CD4-positive, CD25-positive, alpha-beta regulatory T cell (primary cell): Measurements from ENCODE around the gene PRKCE. TPM values are rescaled to one million over a fixed set of nuclear protein-coding genes. Genes with fewer than 3 reads are reported as not detected.

Source experiments
- ATAC-seq, 2 donors: fragments of 150-1000 bp; cut with Tn5 transposase; one replicate each; pipeline ENCODE4 v1.10.0; 2021; ENCODE audit warnings: low read depth in 2 of 2, moderate number of reproducible peaks in 2 of 2, moderate library complexity in 1 of 2
- DNase-seq, 3 donors: peaks; one replicate each; pipeline versions ENCODE4 v3.0.0 to v3.0.0-alpha.2; 2012 to 2022; ENCODE audit warnings: mixed read lengths in 1 of 3
- H3K27ac ChIP-seq: one replicate; pipeline ENCODE4 v1.7.0; 2013; ENCODE audit warnings: mild to moderate bottlenecking, low read length; ENCODE audit not compliant: insufficient read depth, poor library complexity, severe bottlenecking
- H3K27me3 ChIP-seq: one replicate; pipeline ENCODE4 v1.7.0; 2013; ENCODE audit warnings: low read length; ENCODE audit not compliant: control insufficient read depth, insufficient read depth
- H3K36me3 ChIP-seq: one replicate; pipeline ENCODE4 v1.7.0; 2013; ENCODE audit warnings: mild to moderate bottlenecking, low read length, moderate library complexity; ENCODE audit not compliant: control insufficient read depth, insufficient read depth
- H3K4me1 ChIP-seq: 2 replicates; pipeline ENCODE4 v1.7.0; 2013; ENCODE audit warnings: mild to moderate bottlenecking, low read length; ENCODE audit not compliant: insufficient read depth, control insufficient read depth, poor library complexity, severe bottlenecking
- H3K4me3 ChIP-seq: one replicate; pipeline ENCODE4 v1.7.0; 2013; ENCODE audit warnings: low read depth, mild to moderate bottlenecking, low read length, moderate library complexity
- H3K9me3 ChIP-seq, 2 experiments: 1 replicate in 1 of 2; 2 replicates in 1 of 2; pipeline ENCODE4 v1.7.0; 2013; ENCODE audit warnings: low read length in 2 of 2, mild to moderate bottlenecking in 1 of 2, moderate library complexity in 1 of 2; ENCODE audit not compliant: control insufficient read depth in 2 of 2
- H3K27ac Mint-ChIP-seq, 3 donors: one replicate each; pipeline ENCODE4 v1.8.0; 2020 to 2022; ENCODE audit warnings: mild to moderate bottlenecking in 3 of 3, mixed read lengths in 3 of 3, moderate library complexity in 2 of 3
- H3K27me3 Mint-ChIP-seq: one replicate; pipeline ENCODE4 v1.8.0; 2022; ENCODE audit warnings: mild to moderate bottlenecking, mixed read lengths
- H3K36me3 Mint-ChIP-seq: one replicate; pipeline ENCODE4 v1.8.0; 2020; ENCODE audit warnings: mixed read lengths
- H3K4me1 Mint-ChIP-seq, 4 donors: one replicate each; pipeline ENCODE4 v1.8.0; 2020 to 2022; ENCODE audit warnings: mixed read lengths in 4 of 4, mild to moderate bottlenecking in 1 of 4
- H3K4me3 Mint-ChIP-seq, 4 donors: one replicate each; pipeline ENCODE4 v1.8.0; 2020 to 2022; ENCODE audit warnings: mild to moderate bottlenecking in 4 of 4, mixed read lengths in 4 of 4, moderate library complexity in 3 of 4
- H3K9me3 Mint-ChIP-seq, 7 donors: one replicate each; pipeline ENCODE4 v1.8.0; 2020 to 2022; ENCODE audit warnings: mixed read lengths in 7 of 7, mild to moderate bottlenecking in 3 of 7, moderate library complexity in 2 of 7
- polyA plus RNA-seq, 4 donors: library from polyadenylated mRNA; unstranded; fragments of 300-500 nt; fragmentation: Illumina TruSeq; gene quantifications; one replicate each; pipeline ENCODE4 v1.2.3, GENCODE V29; 2021
- total RNA-seq: library from RNA; stranded (reverse); gene quantifications from one replicate; pipeline ENCODE4 v1.2.3, GENCODE V29; 2022

The PRKCE gene
- total and polyA plus RNA-seq, 5 donors from 2014 or later, result 0.78 to 16.5 (median 1.3) TPM

GRCh38 chr2:46229134-46230063, 577.9 kb downstream of the PRKCE start:
- Histone ChIP-seq H3K9me3 (no peaks in the 10 kb centered on the region), H3K27me3 (no peaks in the 10 kb centered on the region), H3K4me3 (peak overlapping the region; percentile 21), H3K4me1 (peaks cover 22% of the 10 kb centered on the region), H3K36me3 (no peaks in the 10 kb centered on the region), H3K27ac (peak overlapping the region; percentile 29)
- ATAC-seq, result peak; percentile 73 to 79
- Mint-ChIP-seq H3K9me3 (peaks cover 0 to 2% (median 0%) of the 10 kb centered on the region in 7 donors), H3K27me3 (no peaks in the 10 kb centered on the region), H3K27ac (peak overlapping the region in 2 of 3 donors; percentile 63 to 94), H3K4me1 (peaks cover 17 to 64% (median 49%) of the 10 kb centered on the region in 4 donors), H3K4me3 (peak overlapping the region in 3 of 4 donors; percentile 4 to 64 (median 55)), H3K36me3 (no peaks in the 10 kb centered on the region)
- peak; percentile 10 to 78 (median 33) for DNase-seq

DNA sequence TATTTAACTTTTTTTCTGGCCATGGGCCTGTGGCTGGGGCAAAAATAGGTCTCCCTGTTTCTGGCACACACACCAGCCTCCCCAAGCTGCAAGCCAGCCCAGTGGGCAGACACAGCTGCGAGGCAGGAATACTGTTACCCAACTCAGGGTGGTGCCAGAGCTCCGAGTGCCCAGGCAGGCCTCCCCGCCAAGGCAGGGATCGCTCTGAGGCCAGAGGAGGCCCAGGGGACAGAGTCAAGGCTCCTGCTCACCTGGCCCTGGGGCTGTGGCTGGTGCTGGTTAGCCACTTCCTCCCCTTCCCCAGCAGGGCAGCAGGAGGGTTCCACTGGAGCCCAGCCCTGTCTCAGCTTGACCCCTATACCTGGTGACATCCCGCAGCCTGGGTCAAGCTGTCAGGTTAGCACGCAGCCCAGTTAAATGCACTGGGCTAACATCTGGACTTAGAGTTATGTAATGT, 578.7 kb downstream of the PRKCE start:
- no peak overlapping the region for H3K4me3 ChIP-seq
- Mint-ChIP-seq H3K4me3 (peak overlapping the region in 2 of 4 donors; percentile 4 to 64), H3K27ac (peak overlapping the region in 2 of 3 donors; percentile 63 to 94), H3K36me3 (no peaks in the 10 kb centered on the region), H3K9me3 (no peaks in the 10 kb centered on the region), H3K4me1 (peaks cover 17 to 58% (median 41%) of the 10 kb centered on the region in 4 donors), H3K27me3 (no peaks in the 10 kb centered on the region)
- no peaks in the 10 kb centered on the region for H3K9me3 ChIP-seq
- no peaks in the 10 kb centered on the region for H3K27me3 ChIP-seq
- peaks cover 22% of the 10 kb centered on the region for H3K4me1 ChIP-seq
- ATAC-seq (peak in 1 of 2 donors; percentile 16), DNase-seq (peak in 2 of 3 donors; percentile 7 to 19)
- H3K27ac ChIP-seq, result no peak overlapping the region
- H3K36me3 ChIP-seq, result no peaks in the 10 kb centered on the region

DNA sequence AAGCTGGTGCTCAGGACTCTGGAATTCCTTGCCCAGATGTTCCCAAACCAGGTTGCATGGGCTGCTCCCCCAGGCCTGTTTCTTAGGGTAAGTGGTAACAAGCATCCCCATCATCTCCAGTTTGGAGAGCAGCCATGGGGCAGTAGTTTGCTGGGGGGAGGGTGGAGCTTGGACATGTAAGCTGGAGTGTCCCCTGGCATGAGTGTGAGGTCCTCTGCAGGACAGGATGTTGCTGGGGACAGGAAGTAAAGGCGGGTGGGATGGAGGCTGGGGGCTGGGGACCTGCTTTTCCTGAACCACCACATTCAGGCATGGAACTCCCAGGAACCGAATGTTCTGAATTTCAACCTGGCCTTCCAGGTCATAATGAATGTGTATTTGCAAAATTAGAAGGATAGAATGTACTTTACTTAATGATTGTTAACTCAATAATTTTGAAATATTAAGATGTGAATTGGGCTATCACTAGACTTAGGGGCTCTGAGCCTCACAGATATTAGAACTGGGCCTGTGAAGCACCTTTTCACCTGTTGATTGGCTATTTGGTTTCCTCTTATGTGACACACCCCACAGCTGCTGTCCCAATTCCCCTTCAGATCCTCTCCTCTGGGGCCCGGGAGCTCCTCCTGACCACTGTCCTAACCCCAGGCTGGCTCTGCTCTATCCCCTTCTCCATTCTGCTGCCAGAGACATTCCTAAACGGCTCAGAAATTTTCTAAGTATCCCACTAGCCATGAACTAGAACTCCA, 579.4 kb downstream of the PRKCE start:
- H3K27me3 Mint-ChIP-seq, result no peaks in the 10 kb centered on the region
- H3K4me3 Mint-ChIP-seq, result no peak overlapping the region
- peak overlapping the region in 2 of 3 donors; percentile 63 to 76 for H3K27ac Mint-ChIP-seq
- H3K9me3 Mint-ChIP-seq, result no peaks in the 10 kb centered on the region
- Histone ChIP-seq H3K9me3 (no peaks in the 10 kb centered on the region), H3K27me3 (no peaks in the 10 kb centered on the region), H3K27ac (no peak overlapping the region), H3K36me3 (no peaks in the 10 kb centered on the region), H3K4me1 (peaks cover 22% of the 10 kb centered on the region), H3K4me3 (no peak overlapping the region)
- no peak for DNase-seq
- ATAC-seq, result no peak
- no peaks in the 10 kb centered on the region for H3K36me3 Mint-ChIP-seq
- peaks cover 16 to 54% (median 38%) of the 10 kb centered on the region in 4 donors for H3K4me1 Mint-ChIP-seq

- Mint-ChIP-seq H3K27ac (no peak overlapping the region), H3K4me1 (peaks cover 8 to 52% (median 35%) of the 10 kb centered on the region in 4 donors)
- no peak for DNase-seq
These were observed 580.2 kb downstream of the PRKCE start for GRCh38 chr2:46231721-46232120.

GRCh38 chr2:46232860-46233259, 581.4 kb downstream of the PRKCE start:
- H3K4me1 ChIP-seq, result peaks cover 33% of the 10 kb centered on the region
- no peaks in the 10 kb centered on the region for H3K36me3 Mint-ChIP-seq
- no peak overlapping the region for H3K27ac Mint-ChIP-seq
- H3K9me3 ChIP-seq, result no peaks in the 10 kb centered on the region
- H3K4me3 ChIP-seq, result no peak overlapping the region
- H3K27ac ChIP-seq, result no peak overlapping the region
- DNase-seq (no peak), ATAC-seq (no peak)
- H3K4me3 Mint-ChIP-seq, result no peak overlapping the region
- H3K4me1 Mint-ChIP-seq, result peaks cover 8 to 51% (median 36%) of the 10 kb centered on the region in 4 donors
- no peaks in the 10 kb centered on the region for H3K27me3 Mint-ChIP-seq
- no peaks in the 10 kb centered on the region for H3K9me3 Mint-ChIP-seq
- no peaks in the 10 kb centered on the region for H3K27me3 ChIP-seq
- no peaks in the 10 kb centered on the region for H3K36me3 ChIP-seq

More at GRCh38 chr2:46231721-46232120, 580.2 kb downstream of the PRKCE start:
- Histone ChIP-seq H3K4me3 (no peak overlapping the region), H3K36me3 (no peaks in the 10 kb centered on the region), H3K27me3 (no peaks in the 10 kb centered on the region), H3K4me1 (peaks cover 30% of the 10 kb centered on the region), H3K27ac (no peak overlapping the region), H3K9me3 (no peaks in the 10 kb centered on the region)
- Mint-ChIP-seq H3K4me3 (no peak overlapping the region), H3K27me3 (no peaks in the 10 kb centered on the region), H3K9me3 (no peaks in the 10 kb centered on the region), H3K36me3 (no peaks in the 10 kb centered on the region)
- ATAC-seq, result no peak

DNA sequence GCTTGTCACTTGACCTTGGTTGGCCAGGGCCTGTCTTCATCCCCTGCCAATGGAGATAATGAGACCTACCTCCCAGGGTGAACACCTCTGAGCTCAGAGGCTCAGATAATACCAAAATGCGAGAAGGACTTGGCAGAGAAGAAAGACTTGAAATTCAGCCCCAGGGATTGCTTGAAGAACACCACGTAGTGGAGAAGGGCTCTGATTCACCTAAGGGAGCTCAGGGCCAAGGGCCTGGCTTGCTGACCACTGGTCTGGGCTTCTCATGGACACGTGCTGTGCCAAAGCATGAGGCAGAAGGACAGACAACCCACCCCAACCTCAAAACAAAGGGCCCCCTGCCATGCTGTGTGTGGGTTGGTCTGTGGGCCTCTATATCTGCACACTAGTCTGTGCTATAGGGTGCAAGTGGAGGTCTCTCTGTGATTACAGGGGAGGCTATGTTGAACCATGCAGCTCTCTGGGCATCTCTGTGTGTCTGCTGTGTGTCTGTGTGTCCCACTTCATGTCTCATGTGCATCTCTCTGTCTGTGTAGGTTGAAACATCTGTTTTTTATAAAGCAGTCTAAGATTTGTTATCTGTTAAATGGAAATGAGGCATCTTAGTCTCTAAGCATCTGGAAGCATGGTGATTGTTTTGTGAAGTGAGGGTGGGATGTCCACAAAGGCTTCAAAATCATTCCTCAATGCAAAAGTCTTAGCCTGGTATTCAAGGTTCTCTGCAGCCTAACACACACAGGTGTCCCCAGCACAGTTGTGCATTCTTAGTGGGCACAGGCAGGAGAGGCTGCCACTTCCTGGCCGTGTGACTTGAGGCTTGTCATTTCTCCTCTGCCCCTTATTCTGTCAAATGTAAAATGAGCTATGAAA, 584.8 kb downstream of the PRKCE start:
- Mint-ChIP-seq H3K4me1 (peaks cover 5 to 40% (median 34%) of the 10 kb centered on the region in 4 donors), H3K36me3 (peaks cover 4% of the 10 kb centered on the region), H3K4me3 (no peak overlapping the region), H3K27ac (peak overlapping the region in 2 of 3 donors; percentile 74 to 81), H3K27me3 (no peaks in the 10 kb centered on the region), H3K9me3 (peaks cover 0 to 1% (median 0%) of the 10 kb centered on the region in 7 donors)
- peaks cover 26% of the 10 kb centered on the region for H3K4me1 ChIP-seq
- H3K27me3 ChIP-seq, result no peaks in the 10 kb centered on the region
- no peak overlapping the region for H3K27ac ChIP-seq
- H3K9me3 ChIP-seq, result no peaks in the 10 kb centered on the region
- DNase-seq (peak in 1 of 3 donors; percentile 45), ATAC-seq (no peak)
- H3K4me3 ChIP-seq, result no peak overlapping the region
- H3K36me3 ChIP-seq, result no peaks in the 10 kb centered on the region
